GM19468 (cell line): ENCODE measurements around the gene HOXC4.

ENCODE experiments used
- ATAC-seq: cut with Tn5 transposase; IDR thresholded peaks from one replicate; pipeline ENCODE4 v1.9.1; 2021; ENCODE audit warnings: mild to moderate bottlenecking, moderate library complexity, moderate number of reproducible peaks; ENCODE audit not compliant: unreplicated experiment; ENCODE audit errors: extremely low read depth

The HOXC4 gene

DNA sequence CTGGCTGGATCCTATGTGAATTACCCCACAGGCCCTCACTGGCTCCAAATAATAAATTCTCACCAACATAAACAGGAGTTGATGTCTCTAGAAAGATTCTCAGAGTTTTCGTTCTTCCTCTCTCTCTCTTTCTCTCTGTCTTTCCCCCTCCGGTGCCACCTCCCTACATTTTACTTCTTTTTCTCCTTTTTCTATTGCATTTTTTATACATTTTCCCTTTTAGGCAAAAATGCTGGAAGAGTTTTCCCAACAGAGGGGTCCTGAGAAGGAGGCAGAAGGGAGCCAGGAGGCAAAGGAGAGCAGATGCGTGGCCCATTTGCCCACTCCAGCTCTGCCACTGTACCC, 26.2 kb upstream of the HOXC4 start:
- no peak for ATAC-seq

DNA sequence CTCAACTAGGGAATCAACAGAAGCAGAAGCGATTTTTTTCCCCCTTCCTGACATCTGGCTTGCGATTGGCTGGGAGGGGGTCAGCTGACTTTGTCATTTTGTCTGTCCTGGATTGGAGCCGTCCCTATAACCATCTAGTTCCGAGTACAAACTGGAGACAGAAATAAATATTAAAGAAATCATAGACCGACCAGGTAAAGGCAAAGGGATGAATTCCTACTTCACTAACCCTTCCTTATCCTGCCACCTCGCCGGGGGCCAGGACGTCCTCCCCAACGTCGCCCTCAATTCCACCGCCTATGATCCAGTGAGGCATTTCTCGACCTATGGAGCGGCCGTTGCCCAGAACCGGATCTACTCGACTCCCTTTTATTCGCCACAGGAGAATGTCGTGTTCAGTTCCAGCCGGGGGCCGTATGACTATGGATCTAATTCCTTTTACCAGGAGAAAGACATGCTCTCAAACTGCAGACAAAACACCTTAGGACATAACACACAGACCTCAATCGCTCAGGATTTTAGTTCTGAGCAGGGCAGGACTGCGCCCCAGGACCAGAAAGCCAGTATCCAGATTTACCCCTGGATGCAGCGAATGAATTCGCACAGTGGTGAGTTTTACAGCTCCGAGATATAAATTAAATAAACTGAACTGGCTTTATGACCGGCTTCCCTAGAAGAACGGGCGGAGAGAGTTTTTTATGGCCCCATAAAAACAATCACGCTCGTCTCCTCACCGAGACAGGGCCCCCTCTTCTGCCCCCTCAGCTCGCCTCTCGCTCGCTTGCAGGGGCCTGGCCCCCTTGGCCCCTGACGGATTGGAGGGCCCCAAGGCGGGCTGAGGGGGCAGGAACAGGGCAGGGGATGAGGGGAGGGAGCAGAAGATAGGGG, 25.1 kb upstream of the HOXC4 start, which contains the start of gene HOXC6:
Gene HOXC6, plus strand, starts transcription at position 127 of the 888 bp plus-strand sequence. Its CDS starts 82 bp downstream, at position 209.
- ATAC-seq = no peak

DNA sequence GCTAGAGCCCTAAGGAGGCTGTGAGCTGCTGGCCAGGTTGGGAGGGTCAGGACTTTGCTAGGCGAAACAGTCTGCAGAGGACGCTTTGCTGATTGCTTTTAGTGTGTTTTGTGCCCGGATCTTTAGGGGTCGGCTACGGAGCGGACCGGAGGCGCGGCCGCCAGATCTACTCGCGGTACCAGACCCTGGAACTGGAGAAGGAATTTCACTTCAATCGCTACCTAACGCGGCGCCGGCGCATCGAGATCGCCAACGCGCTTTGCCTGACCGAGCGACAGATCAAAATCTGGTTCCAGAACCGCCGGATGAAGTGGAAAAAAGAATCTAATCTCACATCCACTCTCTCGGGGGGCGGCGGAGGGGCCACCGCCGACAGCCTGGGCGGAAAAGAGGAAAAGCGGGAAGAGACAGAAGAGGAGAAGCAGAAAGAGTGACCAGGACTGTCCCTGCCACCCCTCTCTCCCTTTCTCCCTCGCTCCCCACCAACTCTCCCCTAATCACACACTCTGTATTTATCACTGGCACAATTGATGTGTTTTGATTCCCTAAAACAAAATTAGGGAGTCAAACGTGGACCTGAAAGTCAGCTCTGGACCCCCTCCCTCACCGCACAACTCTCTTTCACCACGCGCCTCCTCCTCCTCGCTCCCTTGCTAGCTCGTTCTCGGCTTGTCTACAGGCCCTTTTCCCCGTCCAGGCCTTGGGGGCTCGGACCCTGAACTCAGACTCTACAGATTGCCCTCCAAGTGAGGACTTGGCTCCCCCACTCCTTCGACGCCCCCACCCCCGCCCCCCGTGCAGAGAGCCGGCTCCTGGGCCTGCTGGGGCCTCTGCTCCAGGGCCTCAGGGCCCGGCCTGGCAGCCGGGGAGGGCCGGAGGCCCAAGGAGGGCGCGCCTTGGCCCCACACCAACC, 23.9 kb upstream of the HOXC4 start:
- ATAC-seq = no peak

DNA sequence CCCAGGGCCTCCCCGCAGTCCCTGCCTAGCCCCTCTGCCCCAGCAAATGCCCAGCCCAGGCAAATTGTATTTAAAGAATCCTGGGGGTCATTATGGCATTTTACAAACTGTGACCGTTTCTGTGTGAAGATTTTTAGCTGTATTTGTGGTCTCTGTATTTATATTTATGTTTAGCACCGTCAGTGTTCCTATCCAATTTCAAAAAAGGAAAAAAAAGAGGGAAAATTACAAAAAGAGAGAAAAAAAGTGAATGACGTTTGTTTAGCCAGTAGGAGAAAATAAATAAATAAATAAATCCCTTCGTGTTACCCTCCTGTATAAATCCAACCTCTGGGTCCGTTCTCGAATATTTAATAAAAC, 23.2 kb upstream of the HOXC4 start:
- ATAC-seq = no peak

DNA sequence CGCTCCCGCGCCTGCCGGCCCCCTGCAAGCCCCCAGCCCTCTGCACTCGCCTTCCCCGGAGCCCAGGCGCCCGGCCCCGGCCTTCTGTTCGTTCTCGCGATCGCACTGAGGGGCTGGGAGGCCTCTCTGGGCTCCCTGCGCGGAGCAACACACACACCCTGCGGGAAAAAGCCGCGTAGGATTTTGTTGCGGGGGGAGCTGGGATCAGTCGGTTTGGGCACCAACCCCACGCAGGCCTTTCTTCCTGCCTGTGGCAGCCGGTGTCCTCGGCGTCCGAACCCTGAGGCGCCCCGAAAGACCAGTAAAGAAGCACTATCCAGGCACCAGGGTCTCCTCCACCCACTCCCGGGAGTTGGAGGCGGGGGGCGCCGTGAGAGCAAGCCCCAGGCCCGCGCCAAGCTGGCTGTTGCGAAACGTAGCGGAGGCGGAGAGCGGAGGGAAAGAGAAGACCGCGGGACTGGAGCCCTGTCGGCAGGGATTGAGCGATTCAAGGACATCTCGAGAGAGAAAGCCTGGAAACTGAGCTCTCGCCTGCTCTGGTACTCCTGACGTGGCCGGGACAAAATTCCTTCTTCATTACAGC, 22.7 kb upstream of the HOXC4 start:
- no peak for ATAC-seq

DNA sequence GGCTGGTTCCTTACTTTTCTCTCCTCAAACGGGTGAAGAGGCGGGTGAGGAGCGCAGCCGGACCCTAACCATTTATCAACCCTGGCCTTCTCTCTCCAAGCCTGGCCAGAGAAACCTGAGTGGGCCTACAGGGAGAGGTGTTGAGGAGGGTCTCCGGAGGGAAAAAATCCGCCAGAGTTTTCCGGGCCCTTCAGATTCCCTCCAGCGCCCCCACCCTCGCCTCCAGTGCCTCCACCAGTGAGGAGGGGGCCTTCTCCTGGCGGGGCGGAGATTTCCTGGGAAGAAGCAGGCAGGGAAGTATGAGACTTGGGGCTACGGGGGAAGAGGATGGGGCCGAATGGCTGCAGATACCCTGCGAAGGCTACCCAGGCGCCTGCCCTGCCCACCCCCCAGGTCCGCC, 22.2 kb upstream of the HOXC4 start:
- ATAC-seq = no peak

DNA sequence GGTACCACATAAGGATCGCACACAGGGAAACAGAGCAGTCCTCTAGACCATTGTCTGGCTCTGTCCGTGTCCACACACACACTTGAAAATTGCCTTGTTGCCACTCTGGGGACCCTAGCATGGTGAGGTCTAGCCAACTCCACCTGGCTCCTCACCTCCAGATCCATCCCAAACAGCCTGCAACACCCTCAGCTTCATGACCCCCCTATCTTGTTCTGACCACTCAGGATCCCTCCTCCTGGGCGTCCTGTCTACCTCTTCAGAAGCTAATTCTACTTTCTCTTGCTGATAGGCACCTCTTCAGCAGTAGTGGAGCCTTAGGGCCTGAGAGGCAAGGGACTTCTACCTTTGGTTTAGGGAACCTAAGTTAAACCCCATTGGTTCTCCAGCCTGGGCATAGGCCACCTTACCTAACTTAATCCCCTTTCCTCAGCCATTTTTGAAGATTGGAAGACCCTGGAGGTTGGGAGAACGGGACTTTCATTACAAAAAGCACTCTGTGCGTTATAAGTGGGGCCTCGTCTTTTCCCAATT, 21.5 kb upstream of the HOXC4 start:
- ATAC-seq = no peak

DNA sequence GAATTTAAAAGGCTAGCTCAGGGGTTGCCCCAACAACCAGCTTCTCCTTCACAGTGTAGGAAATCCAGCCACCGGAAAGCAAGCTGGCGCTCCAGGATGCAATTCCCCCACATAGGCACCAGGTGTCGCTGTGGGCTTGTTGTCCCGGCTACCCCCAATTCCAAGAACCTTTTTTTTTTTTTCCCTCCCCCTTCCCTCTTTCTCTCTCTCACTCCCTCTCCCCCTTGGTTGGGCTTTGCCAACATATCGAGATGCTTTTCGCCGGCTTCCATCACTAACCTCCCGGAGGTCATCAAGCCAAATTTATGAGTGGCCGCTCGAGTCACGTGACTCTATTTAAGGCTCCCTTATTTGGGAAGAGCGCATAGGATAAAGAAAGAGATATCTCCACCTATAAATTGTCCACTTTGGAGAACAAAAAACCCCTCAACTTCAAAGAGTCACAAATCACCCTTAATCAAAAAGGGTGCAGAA, 21.0 kb upstream of the HOXC4 start, which contains the start of gene HOXC5:
Gene HOXC5, plus strand, starts transcription at position 424 of the 474 bp plus-strand sequence. CDS start 73 bp downstream, outside the sequence.
- no peak for ATAC-seq

DNA sequence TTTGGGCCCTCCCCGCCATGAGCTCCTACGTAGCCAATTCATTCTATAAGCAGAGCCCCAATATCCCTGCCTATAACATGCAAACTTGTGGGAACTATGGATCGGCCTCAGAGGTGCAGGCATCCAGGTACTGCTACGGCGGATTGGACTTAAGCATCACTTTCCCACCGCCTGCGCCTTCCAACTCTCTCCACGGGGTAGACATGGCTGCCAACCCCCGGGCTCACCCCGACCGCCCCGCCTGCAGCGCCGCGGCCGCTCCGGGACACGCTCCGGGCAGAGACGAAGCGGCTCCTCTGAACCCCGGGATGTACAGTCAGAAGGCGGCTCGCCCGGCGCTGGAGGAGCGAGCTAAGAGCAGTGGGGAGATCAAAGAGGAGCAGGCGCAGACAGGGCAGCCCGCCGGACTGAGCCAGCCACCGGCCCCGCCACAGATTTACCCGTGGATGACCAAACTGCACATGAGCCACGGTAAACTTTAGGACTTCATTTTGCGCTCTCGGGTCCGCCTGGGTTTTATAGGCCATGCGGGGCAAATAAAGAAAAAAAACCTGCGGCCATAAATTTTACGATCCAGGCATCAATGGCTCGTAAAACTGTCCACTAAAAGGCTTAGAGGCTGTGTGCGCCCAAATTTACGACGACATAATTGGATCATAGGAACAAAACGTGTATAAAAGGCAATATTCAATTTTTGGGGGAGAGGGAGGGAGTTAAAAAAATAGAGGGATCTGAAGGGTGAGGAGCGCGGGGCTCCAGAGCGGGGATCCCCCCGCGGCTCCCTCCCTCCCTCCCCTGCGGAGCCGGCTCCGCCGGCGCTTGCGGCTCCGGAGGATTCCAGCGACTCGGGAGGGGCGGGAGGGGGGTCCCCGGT, 20.3 kb upstream of the HOXC4 start:
- no peak for ATAC-seq

DNA sequence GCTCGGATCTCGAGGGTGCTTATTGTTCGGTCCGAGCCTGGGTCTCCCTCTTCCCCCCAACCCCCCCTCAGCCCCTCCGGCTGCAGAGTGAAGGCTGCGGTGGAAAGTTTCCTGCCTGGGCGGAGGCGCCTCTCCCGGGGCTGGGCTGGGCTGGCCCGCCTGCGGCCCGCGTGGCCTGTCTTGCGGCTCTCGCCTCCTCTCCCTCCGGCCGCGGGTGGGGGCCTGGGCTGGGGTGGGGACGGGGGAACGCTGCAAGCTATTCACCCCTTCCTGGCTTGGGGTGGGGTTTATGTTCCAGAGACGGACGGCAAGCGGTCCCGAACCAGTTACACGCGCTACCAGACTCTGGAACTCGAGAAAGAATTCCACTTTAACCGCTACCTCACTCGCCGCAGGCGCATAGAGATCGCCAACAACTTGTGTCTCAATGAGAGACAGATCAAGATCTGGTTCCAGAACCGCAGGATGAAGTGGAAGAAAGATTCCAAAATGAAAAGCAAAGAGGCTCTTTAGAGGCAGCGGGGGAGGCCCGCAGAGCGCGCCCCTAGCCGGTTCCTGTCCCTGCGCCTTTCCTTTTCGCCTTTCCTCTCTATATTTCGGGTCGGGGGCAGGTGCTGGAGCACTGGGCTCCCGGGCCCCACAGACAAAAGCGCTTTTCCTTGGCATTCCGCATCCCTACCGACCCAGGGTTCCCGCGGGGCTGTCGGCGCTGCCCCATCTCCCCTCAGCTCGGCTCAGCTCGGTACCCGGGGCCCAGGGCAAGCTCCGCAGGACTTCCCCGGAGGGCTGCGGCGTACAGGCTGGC, 19.5 kb upstream of the HOXC4 start:
- ATAC-seq = no peak

DNA sequence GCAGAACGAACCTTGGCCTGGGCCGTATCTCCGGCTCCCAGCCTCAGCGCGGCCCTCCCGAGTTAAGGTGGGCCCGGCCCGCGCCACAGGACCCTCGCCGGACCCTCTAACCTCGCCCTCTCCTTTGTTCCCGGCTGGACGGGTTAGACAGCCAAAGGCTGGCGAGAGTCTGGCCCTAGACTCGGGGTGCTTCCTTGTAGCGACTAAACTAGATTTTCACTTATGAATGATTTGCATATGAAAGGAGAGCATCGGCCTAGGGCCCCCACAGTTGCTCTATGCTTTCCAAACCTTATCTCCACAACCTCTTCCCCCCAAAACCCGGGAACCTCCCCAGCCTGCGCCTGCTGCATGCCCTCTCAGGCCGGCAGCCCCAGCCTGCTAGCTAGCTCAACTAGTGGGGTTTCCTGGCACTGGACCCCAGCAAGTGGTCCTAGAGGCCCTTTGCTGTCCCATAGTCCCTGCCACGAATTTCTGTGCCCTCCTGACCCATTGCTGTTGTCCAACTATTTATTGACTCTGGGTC, 18.8 kb upstream of the HOXC4 start:
- no peak for ATAC-seq

DNA sequence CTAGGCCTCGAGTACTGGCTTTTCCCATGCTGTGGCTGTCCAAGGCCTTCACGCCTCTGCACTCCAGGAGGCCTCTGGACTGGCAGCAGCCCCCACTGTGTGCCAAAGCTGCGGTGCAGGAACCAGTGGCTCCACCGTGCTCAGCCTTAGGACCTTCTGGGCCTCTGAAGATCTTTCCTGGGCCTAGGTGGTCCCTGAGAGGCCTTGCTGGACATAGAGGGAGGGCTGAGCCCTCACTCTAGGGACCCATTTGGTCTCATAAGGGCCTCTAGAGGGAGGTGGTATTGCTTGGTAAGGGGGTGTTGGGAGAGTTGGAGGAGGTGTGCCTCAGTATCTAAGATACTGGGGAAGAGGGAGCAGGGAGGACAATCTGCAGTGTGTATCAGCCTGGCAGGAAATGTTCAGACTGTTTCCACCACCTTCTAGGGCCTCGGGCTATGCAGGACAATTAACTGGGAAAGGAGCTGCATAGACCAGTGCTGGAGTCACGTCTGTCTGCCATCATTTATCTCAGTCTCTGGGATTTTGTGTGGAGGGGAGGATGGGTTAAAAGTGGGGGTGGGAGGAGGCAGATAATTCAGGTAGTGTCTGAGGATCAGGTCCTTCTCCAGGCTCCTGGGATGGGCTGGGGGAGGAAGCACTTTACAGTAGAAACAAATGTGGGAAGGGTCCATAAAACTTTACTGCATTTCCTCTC, 17.9 kb upstream of the HOXC4 start:
- no peak for ATAC-seq

DNA sequence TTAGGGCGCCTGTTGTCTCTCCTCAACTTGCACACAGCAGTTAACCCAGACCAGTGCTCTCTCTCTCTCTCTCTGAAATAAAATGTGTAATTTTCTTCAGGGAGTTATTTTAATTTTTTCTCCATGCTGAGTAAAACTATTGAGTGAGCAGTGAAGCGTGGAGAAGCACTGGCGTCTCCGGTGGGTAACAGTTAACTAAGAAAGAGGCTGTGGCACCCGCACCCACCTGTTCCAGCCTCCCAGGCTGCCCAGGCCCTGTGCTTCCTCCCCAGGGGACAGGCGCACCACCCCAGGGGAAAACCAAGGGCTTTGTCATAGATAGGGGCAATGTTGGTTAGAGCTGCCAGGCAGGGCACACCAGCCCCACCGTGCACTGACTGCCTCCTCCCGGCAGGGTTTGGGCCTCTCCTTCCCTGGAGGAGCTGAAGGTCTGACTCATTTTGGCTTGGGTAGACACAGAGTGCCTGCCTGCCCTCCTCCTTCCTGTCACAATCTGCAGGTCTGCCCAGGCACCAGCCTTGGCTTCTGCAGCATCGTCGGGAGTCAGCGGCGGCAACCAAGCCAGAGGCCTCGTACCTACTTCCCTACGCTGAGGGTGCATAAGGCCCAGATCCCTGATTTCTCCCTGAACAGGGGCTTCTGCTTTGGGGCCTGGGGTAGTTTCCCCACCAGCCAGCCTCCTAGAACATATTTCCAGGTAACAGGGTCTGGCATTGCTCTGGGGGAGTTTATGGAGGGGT, 16.8 kb upstream of the HOXC4 start:
- ATAC-seq = no peak

DNA sequence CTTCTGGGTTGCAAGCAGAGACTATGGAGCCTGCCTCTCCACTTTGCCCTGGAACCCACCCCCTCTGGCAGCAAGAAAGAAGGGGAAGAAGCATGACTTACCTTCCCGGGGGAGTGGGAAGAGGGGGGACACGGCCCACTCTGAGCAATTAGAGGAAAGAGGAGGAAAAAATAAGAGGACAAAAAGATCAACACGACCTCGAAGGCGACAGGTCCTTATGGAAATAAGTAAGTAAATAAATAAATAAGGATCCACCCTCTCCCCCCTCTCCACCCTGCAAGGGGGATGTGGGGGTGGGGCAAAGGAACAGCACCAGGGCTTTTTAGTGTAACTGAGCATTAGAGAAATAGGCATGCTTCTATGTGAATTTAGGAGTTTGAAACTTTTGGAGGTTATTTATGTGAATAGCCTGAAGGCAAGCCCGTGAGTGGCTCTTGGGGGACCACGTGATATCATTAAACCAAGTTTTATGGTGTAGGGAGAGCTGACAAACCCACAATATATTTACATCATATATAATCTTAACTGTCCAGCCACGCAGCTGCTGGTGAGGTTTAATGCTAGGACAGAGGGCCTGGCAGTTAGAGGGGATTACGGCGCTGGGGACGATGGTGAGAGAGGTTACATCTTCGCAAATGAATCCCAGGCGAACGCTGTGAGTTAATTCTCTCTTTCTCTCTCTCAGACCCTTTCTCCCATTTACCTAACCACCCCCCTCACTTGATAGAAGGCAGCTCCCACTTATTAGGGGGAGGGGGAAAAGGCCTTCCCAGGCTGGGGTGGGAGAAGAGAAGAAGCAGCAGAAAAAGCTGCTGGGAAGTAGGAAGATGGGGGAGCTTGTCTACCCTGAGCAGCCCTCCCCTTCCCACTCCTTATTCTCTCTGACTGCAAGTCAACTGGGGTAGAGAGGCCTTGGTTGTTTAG, 16.0 kb upstream of the HOXC4 start:
- ATAC-seq = no peak

DNA sequence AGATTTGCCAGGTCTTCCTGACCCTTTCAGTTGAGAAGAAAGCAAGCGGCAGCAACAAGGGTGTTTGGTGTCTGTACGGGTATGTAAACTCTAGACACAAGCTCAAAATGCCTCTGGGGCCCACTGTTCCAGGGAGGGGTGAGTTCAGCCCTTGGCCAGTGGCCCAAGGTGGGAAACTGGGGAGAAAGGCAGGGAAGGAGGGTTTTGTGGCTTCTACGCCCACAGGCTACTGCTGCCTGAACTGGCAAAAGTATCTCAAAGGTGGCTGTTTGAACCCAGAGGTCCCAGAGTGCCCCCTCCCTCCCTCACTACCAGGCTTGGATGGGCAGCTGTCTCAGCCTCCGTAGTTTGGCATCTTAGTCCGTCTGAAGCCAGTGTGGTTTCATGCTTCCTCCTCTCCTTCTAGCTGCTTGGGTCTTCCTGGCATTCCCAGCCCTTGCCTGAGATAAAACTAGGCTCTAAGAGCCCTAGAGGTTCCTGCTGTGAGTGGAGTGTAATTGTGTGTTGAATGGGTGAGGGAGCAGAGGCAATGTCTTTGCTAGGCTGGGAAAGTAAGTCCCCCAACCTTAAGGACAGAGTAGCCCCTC, 15.3 kb upstream of the HOXC4 start:
- ATAC-seq = no peak
